22Rv1 (cell line): ENCODE results near the gene WDR62.

Experiments
- H3K27ac ChIP-seq: fragments of 450-650 bp; 2 replicates; pipeline ENCODE4 v1.5.1; 2017
- ZFX ChIP-seq: fragments of 450-650 bp; IDR thresholded peaks from 2 replicates; pipeline ENCODE4 v1.6.1; 2017; ENCODE audit warnings: antibody characterized with exemption, borderline replicate concordance
- TF ChIP-seq, protein P1 (sequence below): fragments of 450-650 bp; IDR thresholded peaks from 2 replicates; pipeline ENCODE4 v1.5.1; 2017; ENCODE audit warnings: mild to moderate bottlenecking

Gene WDR62

DNA sequence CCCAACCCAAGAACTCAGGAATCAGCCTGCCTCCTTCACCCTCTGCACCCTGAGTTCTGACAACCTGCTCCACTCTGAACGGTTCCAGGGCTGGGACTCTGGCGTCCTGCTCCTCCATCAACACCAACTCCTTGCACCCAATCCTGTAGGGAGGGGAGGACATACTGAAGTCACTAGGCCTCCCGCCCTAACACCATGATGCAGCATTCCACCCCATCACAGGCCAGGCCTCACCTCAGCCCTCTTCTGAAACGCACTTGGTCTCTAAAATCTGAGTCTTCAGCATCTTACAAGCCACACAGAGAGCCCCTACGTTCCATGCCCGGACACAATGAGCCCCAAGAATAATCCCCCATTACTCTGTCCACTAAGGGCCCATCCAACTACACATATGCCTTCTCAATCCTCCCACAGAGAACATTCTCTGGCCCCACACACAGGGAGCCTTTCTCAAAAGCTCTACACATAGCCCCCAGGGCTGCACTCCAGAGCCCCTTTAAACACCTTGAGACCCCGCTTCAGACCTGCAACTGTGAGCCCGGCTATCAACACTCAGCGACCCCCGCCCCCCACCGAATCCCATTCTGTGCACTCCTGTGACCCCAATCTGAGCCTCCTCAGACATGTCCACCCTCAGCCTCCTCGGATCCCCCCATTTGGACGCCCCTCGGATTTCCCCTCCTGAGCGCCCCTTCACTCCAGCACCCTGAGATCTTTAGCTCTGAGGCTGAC lies 41.3 kb upstream of the WDR62 start:
- TF ChIP-seq, protein P1, sequence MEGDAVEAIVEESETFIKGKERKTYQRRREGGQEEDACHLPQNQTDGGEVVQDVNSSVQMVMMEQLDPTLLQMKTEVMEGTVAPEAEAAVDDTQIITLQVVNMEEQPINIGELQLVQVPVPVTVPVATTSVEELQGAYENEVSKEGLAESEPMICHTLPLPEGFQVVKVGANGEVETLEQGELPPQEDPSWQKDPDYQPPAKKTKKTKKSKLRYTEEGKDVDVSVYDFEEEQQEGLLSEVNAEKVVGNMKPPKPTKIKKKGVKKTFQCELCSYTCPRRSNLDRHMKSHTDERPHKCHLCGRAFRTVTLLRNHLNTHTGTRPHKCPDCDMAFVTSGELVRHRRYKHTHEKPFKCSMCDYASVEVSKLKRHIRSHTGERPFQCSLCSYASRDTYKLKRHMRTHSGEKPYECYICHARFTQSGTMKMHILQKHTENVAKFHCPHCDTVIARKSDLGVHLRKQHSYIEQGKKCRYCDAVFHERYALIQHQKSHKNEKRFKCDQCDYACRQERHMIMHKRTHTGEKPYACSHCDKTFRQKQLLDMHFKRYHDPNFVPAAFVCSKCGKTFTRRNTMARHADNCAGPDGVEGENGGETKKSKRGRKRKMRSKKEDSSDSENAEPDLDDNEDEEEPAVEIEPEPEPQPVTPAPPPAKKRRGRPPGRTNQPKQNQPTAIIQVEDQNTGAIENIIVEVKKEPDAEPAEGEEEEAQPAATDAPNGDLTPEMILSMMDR = no peak
- no peak for TF ChIP-seq ZFX
- H3K27ac ChIP-seq = peak overlapping the region; percentile 67

DNA sequence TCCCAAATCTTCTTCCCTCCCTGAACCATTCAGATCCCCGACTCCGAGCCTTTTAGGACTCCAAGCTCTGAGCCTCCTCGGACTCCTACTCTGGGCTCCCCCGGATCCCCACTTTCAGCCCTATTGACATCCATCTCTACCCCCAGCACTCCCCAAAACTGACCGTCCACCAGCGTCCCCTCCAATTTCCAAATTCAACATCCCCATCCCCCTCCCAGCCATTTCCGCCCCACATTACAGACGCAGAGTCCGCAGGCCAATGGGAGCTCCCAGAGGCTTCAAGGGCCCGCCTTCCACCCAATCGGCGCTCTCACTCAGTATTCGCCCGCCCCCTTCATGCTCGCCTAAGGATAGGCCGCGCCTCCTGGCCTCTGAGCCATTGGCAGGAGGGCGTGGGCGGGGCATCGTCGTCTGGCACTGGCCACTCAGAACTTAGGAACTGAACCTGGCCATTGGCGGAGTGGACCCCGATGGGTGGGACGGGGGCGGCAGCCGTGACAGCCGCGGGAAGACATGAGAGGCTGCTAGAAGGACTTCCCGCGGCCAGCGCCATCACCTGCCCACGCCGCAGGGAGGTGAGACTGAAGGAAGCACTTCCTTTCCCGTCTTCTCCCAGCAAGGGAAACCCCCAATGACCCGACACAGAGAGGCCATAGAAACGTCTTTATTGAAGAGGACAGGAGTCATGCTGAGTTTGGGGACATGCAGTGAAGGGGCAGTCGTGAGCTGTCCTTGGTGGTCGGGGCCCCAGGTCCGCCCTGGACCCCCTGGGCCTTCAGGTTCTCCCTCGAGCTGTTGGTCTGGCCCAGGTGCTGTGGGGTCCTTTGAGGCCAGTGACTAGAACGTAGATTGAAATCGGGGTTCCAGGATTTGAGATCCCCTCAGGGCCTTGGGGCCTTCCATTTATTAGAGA lies 40.4 kb upstream of the WDR62 start, which contains the start of gene ALKBH6:
ALKBH6 (minus strand) TSS at position 202 of the 913 bp plus-strand sequence. CDS start 816 bp downstream, outside the sequence.
- no peak for TF ChIP-seq ZFX
- TF ChIP-seq, protein P1 = peak; percentile 15; the same call in 1 of the 2 replicates
- H3K27ac ChIP-seq = peak within 1 kb of the TSS; percentile 67

DNA sequence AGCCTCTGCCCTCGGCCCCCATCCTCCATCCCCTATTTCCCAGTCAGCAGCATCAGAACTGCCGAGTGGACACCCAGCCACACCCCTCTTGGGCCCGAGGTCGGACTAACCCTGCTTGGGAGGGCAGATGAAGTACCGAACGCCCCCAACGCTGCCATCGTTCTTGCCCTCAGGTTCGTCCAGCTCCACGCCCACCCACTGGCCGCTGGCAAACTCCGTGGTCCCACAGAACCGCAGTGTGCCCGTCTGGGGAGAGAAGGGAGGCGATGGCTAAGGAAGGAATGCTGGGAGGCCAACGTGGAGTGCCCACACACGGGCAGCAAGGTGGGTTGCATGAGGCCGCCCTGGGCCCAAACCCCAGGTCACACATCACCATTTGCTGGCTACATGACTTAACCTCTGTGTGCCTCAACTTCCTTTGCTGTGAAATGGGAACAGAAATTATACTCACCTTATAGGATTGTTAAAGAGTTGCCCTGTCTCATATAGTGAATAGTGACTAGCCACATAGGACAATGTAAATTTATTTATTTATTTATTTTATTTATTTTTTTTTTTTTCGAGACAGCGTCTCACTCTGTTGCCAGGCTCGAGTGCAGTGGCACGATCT lies 35.5 kb upstream of the WDR62 start:
- TF ChIP-seq ZFX = no peak
- TF ChIP-seq, protein P1 = no peak
- no peak overlapping the region for H3K27ac ChIP-seq

DNA sequence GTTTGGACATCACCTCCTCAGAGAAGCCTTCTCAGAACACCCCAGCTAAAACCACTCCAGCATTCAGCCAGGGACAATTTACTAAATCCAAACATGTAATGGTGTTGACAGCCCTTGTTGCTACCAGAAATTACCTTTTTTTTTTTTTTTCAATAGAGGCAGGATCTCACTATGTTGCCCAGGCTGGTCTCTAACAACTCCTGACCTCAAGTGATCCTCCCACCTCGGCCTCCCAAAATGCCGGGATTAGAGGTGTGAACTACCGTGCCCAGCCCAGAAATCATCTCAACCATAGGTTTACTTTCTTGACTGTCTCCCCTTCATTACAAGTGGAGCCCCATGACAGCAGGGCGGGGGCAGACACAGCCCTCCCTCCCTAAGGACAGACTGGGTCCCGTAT lies 31.3 kb upstream of the WDR62 start:
- TF ChIP-seq ZFX = no peak
- TF ChIP-seq, protein P1 = no peak
- H3K27ac ChIP-seq = no peak overlapping the region

DNA sequence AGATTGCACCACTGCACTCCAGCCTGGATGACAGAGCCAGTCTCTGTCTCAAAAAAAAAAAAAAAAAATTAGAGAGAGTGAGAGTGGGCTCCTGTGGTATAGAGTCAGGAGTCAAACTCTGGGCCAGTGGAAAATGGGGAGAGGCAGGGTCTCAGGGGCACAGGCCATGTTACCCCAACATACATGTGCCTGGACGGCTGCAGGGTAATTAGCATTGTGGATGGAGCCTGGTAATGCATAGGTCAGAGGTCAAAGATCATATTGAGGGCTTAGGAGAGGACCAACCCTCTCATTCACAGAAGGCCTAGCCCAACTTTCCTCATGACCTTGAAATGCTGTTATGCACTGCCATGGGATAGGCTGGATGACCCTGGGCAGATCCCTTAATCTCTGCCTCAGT lies 29.2 kb upstream of the WDR62 start:
- H3K27ac ChIP-seq = no peak overlapping the region
- no peak for TF ChIP-seq ZFX
- TF ChIP-seq, protein P1 = no peak

DNA sequence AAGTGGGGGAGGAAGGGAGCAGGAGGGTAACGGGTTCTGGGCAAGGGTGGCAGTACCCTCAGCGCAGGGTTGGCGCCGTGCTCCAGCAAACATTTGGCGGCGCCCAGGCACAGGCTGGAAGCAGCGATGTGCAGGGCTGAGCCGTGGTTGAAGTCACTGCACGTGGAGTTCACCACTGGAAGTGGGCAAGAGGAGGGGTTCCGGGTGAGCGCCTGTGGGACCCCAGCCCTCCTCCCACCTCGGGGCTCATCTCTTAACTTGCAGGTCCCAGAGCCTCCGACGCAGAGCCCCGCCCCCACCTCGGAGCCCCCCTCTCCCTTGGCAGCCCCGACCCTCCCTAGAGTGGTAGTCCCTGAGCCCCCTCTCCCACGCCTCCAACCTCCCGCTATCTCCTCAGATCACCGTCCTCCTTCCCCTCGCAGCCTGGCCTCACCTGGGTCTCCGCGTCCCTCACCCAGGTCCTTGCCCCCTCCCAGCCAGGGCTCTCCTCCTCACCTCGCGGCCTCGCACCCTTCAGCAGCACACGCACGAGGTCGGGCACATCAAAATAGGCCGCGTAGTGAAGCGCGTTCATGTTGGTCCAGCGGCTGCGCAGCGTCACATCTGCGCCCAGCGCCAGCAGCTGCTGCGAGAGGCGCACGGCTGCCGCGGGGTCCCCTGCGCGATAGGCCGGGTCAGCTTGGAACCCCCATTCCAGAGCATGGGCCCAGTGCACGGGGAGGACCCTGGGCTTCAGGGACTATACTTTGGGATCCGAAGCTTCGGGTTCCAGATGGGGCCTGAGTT lies 28.4 kb upstream of the WDR62 start:
- no peak overlapping the region for H3K27ac ChIP-seq
- TF ChIP-seq, protein P1 = no peak
- no peak for TF ChIP-seq ZFX
